Astrocyte (in vitro differentiated cells and primary cell): ENCODE measurements around the gene HOXD1. TPM values are rescaled to one million over a fixed set of nuclear protein-coding genes. Genes with fewer than 3 reads are reported as not detected.

Source experiments
- DNase-seq: peaks from one replicate; pipeline ENCODE4 v3.0.0-alpha.2; 2010; ENCODE audit warnings: low read depth
- FAIRE-seq: peaks from 2 replicates; lab custom pipeline; 2011; peaks lifted over from hg19 to GRCh38; lab: Jason Lieb, UNC
- H2AFZ ChIP-seq: 2 replicates; pipeline ENCODE4 v1.6.0; 2012; ENCODE audit warnings: low read depth, low read length, inconsistent platforms
- H3K27ac ChIP-seq: 2 replicates; pipeline ENCODE4 v1.5.1; 2011; ENCODE audit warnings: low read depth, low read length, inconsistent platforms
- H3K27me3 ChIP-seq: 2 replicates; pipeline ENCODE4 v1.6.0; 2011; ENCODE audit warnings: low read length, inconsistent platforms; ENCODE audit not compliant: insufficient read depth
- H3K36me3 ChIP-seq: 2 replicates; pipeline ENCODE4 v1.5.1; 2011; ENCODE audit warnings: low read length, inconsistent platforms; ENCODE audit not compliant: insufficient read depth
- H3K4me1 ChIP-seq: 2 replicates; pipeline ENCODE4 v1.5.1; 2011; ENCODE audit warnings: low read length, inconsistent platforms; ENCODE audit not compliant: insufficient read depth
- H3K4me2 ChIP-seq: 2 replicates; pipeline ENCODE4 v1.6.0; 2012; ENCODE audit warnings: low read length, inconsistent platforms
- H3K4me3 ChIP-seq: 2 replicates; pipeline ENCODE4 v1.5.1; 2011; ENCODE audit warnings: low read depth, mild to moderate bottlenecking, low read length, inconsistent platforms; ENCODE audit not compliant: insufficient read depth
- H3K79me2 ChIP-seq: 2 replicates; pipeline ENCODE4 v1.6.0; 2012; ENCODE audit warnings: mild to moderate bottlenecking, low read length, inconsistent platforms; ENCODE audit not compliant: insufficient read depth
- H3K9ac ChIP-seq: 2 replicates; pipeline ENCODE4 v1.6.0; 2012; ENCODE audit warnings: mild to moderate bottlenecking, low read length, inconsistent platforms
- H3K9me3 ChIP-seq: 2 replicates; pipeline ENCODE4 v1.5.1; 2012; ENCODE audit warnings: low read depth, mild to moderate bottlenecking, low read length, inconsistent platforms; ENCODE audit not compliant: insufficient read depth
- H4K20me1 ChIP-seq: 2 replicates; pipeline ENCODE4 v1.6.0; 2012; ENCODE audit warnings: low read length, inconsistent platforms; ENCODE audit not compliant: insufficient read depth
- H3K27ac Mint-ChIP-seq: one replicate; pipeline ENCODE4 v1.8.0; 2021; ENCODE audit warnings: mild to moderate bottlenecking, mixed read lengths; ENCODE audit not compliant: unreplicated experiment
- H3K27me3 Mint-ChIP-seq: one replicate; pipeline ENCODE4 v1.8.0; 2021; ENCODE audit warnings: low read depth, mixed read lengths; ENCODE audit not compliant: unreplicated experiment
- H3K36me3 Mint-ChIP-seq: one replicate; pipeline ENCODE4 v1.8.0; 2021; ENCODE audit warnings: low read depth, mixed read lengths; ENCODE audit not compliant: unreplicated experiment
- H3K4me1 Mint-ChIP-seq: one replicate; pipeline ENCODE4 v1.8.0; 2021; ENCODE audit warnings: low read depth, mixed read lengths; ENCODE audit not compliant: unreplicated experiment
- H3K4me3 Mint-ChIP-seq: one replicate; pipeline ENCODE4 v1.8.0; 2021; ENCODE audit warnings: mild to moderate bottlenecking, moderate library complexity, mixed read lengths; ENCODE audit not compliant: unreplicated experiment
- H3K9me3 Mint-ChIP-seq: one replicate; pipeline ENCODE4 v1.8.0; 2021; ENCODE audit warnings: mild to moderate bottlenecking, mixed read lengths; ENCODE audit not compliant: unreplicated experiment
- CTCF ChIP-seq: IDR thresholded peaks from 2 replicates; pipeline ENCODE4 v1.5.1; 2011; ENCODE audit warnings: low read depth, mild to moderate bottlenecking, inconsistent platforms, low read length, moderate library complexity; ENCODE audit not compliant: insufficient read depth
- EZH2 ChIP-seq: IDR thresholded peaks from 2 replicates; pipeline ENCODE4 v1.6.1; 2012; ENCODE audit warnings: mild to moderate bottlenecking, low read length, inconsistent platforms; ENCODE audit not compliant: insufficient read depth
- total RNA-seq: library from RNA; stranded (reverse); gene quantifications from 2 replicates; pipeline ENCODE4 v1.2.1, GENCODE V29; 2021

HOXD1 gene
- total RNA-seq, 1 donor from 2014 or later = not detected

GRCh38 chr2:176206136-176206535 lies 17.7 kb downstream of the HOXD1 start:
- DNase-seq (no peak), FAIRE-seq (no peak)
- no peaks in the 10 kb centered on the region for H3K36me3 ChIP-seq
- no peaks in the 10 kb centered on the region for H3K79me2 ChIP-seq
- no peaks in the 10 kb centered on the region for H3K9me3 ChIP-seq
- peaks cover 18% of the 10 kb centered on the region for H3K27me3 Mint-ChIP-seq
- H3K36me3 Mint-ChIP-seq = no peaks in the 10 kb centered on the region
- no peak overlapping the region for H3K27ac Mint-ChIP-seq
- TF ChIP-seq CTCF (no peak), EZH2 (no peak)
- peaks cover 6% of the 10 kb centered on the region for H3K9me3 Mint-ChIP-seq
- H3K4me1 Mint-ChIP-seq = no peaks in the 10 kb centered on the region
- H3K4me3 ChIP-seq = no peak overlapping the region
- no peak overlapping the region for H2AFZ ChIP-seq
- H3K4me2 ChIP-seq = no peak overlapping the region
- H3K27me3 ChIP-seq = no peaks in the 10 kb centered on the region
- no peaks in the 10 kb centered on the region for H3K4me1 ChIP-seq
- no peaks in the 10 kb centered on the region for H4K20me1 ChIP-seq
- no peak overlapping the region for H3K4me3 Mint-ChIP-seq
- H3K9ac ChIP-seq = no peak overlapping the region
- H3K27ac ChIP-seq = no peak overlapping the region

GRCh38 chr2:176206682-176207081 lies 18.2 kb downstream of the HOXD1 start:
- Mint-ChIP-seq H3K4me1 (no peaks in the 10 kb centered on the region), H3K9me3 (peaks cover 6% of the 10 kb centered on the region), H3K27me3 (peaks cover 18% of the 10 kb centered on the region), H3K36me3 (no peaks in the 10 kb centered on the region), H3K4me3 (no peak overlapping the region), H3K27ac (no peak overlapping the region)
- no peaks in the 10 kb centered on the region for H3K9me3 ChIP-seq
- DNase-seq = peak; percentile 23
- no peak overlapping the region for H3K27ac ChIP-seq
- no peak overlapping the region for H3K9ac ChIP-seq
- no peaks in the 10 kb centered on the region for H3K27me3 ChIP-seq
- H3K36me3 ChIP-seq = no peaks in the 10 kb centered on the region
- H2AFZ ChIP-seq = no peak overlapping the region
- no peaks in the 10 kb centered on the region for H3K79me2 ChIP-seq
- FAIRE-seq = no peak
- H3K4me1 ChIP-seq = no peaks in the 10 kb centered on the region
- TF ChIP-seq EZH2 = no peak
- TF ChIP-seq CTCF = no peak
- H4K20me1 ChIP-seq = no peaks in the 10 kb centered on the region
- no peak overlapping the region for H3K4me3 ChIP-seq
- no peak overlapping the region for H3K4me2 ChIP-seq

GRCh38 chr2:176211110-176211509 lies 22.6 kb downstream of the HOXD1 start:
- Mint-ChIP-seq H3K27ac (no peak overlapping the region), H3K27me3 (no peaks in the 10 kb centered on the region), H3K4me1 (peaks cover 3% of the 10 kb centered on the region), H3K4me3 (no peak overlapping the region), H3K9me3 (peaks cover 4% of the 10 kb centered on the region), H3K36me3 (no peaks in the 10 kb centered on the region)
- H3K4me3 ChIP-seq = no peak overlapping the region
- no peaks in the 10 kb centered on the region for H3K27me3 ChIP-seq
- H4K20me1 ChIP-seq = no peaks in the 10 kb centered on the region
- H3K4me1 ChIP-seq = no peaks in the 10 kb centered on the region
- DNase-seq (no peak), FAIRE-seq (no peak)
- H3K36me3 ChIP-seq = no peaks in the 10 kb centered on the region
- H3K9me3 ChIP-seq = no peaks in the 10 kb centered on the region
- no peaks in the 10 kb centered on the region for H3K79me2 ChIP-seq
- no peak overlapping the region for H2AFZ ChIP-seq
- H3K9ac ChIP-seq = no peak overlapping the region
- no peak for TF ChIP-seq CTCF
- TF ChIP-seq EZH2 = no peak
- no peak overlapping the region for H3K27ac ChIP-seq
- no peak overlapping the region for H3K4me2 ChIP-seq
